Tibial artery (tissue), 4 donors: ENCODE results near the gene DDX24.

Experiments
- DNase-seq, 2 donors: peaks; one replicate each; pipeline ENCODE4 v3.0.0-alpha.2; 2019
- H3K27ac ChIP-seq, 2 donors: fragments of 200-600 bp; sonication (generic) in 1 of 2; 1 replicate in 1 of 2; 2 replicates in 1 of 2; pipeline ENCODE4 v1.5.1; 2018 to 2019; ENCODE audit warnings: mild to moderate bottlenecking in 1 of 2
- H3K27me3 ChIP-seq, 2 donors: fragments of 200-600 bp; sonication (generic) in 1 of 2; one replicate each; pipeline versions ENCODE4 v1.5.1 to v1.6.0; 2016 to 2019
- H3K36me3 ChIP-seq, 3 donors: fragments of 200-600 bp; sonication (generic) in 2 of 3; one replicate each; pipeline ENCODE4 v1.5.1; 2016 to 2019; ENCODE audit warnings: mild to moderate bottlenecking in 2 of 3
- H3K4me1 ChIP-seq, 4 donors: fragments of 200-600 bp; sonication (generic) in 2 of 4; 1 replicate in 3 of 4; 2 replicates in 1 of 4; pipeline ENCODE4 v1.5.1; 2016 to 2019
- H3K4me3 ChIP-seq, 2 donors: fragments of 200-600 bp; sonication (generic) in 1 of 2; 1 replicate in 1 of 2; 2 replicates in 1 of 2; pipeline ENCODE4 v1.5.1; 2018 to 2019; ENCODE audit warnings: mild to moderate bottlenecking in 2 of 2
- H3K9me3 ChIP-seq, 3 donors: fragments of 200-600 bp; sonication (generic) in 1 of 3; one replicate each; pipeline ENCODE4 v1.5.1; 2016 to 2019
- CTCF ChIP-seq, 2 experiments: fragments of 200-600 bp in 1 of 2; fragments of 450-650 bp in 1 of 2; IDR thresholded peaks; one replicate each; pipeline ENCODE4 v1.5.1; 2017 to 2019; ENCODE audit warnings: antibody characterized with exemption in 2 of 2, mild to moderate bottlenecking in 1 of 2, moderate library complexity in 1 of 2
- intact Hi-C: fragments of 100-400 bp; cut with DNase I; formaldehyde crosslinking; loops from one replicate; pipeline ENCODE4 v1.15.0; 2023; ENCODE audit warnings: low total_unique reads

Gene DDX24

GRCh38 chr14:94110552-94111181, 29.7 kb upstream of the DDX24 start, which contains the start of gene IFI27:
Gene IFI27 (plus strand): TSS chr14:94110736.
- no peak for DNase-seq
- TF ChIP-seq CTCF (IDR thresholded peaks at IDR 0.05) = no peak
- peaks cover 0 to 7% (median 0%) of the 10 kb centered on the region in 4 donors for H3K4me1 ChIP-seq
- H3K9me3 ChIP-seq = no peaks in the 10 kb centered on the region
- H3K27me3 ChIP-seq = peaks cover 0 to 6% of the 10 kb centered on the region in 2 donors
- intact Hi-C loops = no loop called here
- H3K27ac ChIP-seq = no peak within 1 kb of the TSS
- H3K4me3 ChIP-seq = peak within 1 kb of the TSS; percentile 9 to 16
- H3K36me3 ChIP-seq = no peaks in the 10 kb centered on the region

- TF ChIP-seq CTCF (IDR thresholded peaks at IDR 0.05) = no peak
- intact Hi-C loops = no loop called here
- Histone ChIP-seq H3K36me3 (no peaks in the 10 kb centered on the region), H3K27ac (no peak overlapping the region), H3K4me3 (no peak overlapping the region), H3K9me3 (no peaks in the 10 kb centered on the region), H3K27me3 (peaks cover 0 to 2% of the 10 kb centered on the region in 2 donors), H3K4me1 (peaks cover 0 to 4% (median 0%) of the 10 kb centered on the region in 4 donors)
- DNase-seq = no peak
Observed at GRCh38 chr14:94109915-94110250, 28.9 kb upstream of the DDX24 start.

- no peak overlapping the region for H3K27ac ChIP-seq
- H3K27me3 ChIP-seq = no peaks in the 10 kb centered on the region
- no peaks in the 10 kb centered on the region for H3K4me1 ChIP-seq
- intact Hi-C loops = no loop called here
- H3K4me3 ChIP-seq = no peak overlapping the region
- no peak for TF ChIP-seq CTCF (IDR thresholded peaks at IDR 0.05)
- DNase-seq = no peak
- H3K36me3 ChIP-seq = no peaks in the 10 kb centered on the region
- H3K9me3 ChIP-seq = no peaks in the 10 kb centered on the region
Observed at GRCh38 chr14:94104731-94105130, 23.7 kb upstream of the DDX24 start.

- no peaks in the 10 kb centered on the region for H3K4me1 ChIP-seq
- no peaks in the 10 kb centered on the region for H3K36me3 ChIP-seq
- TF ChIP-seq CTCF (IDR thresholded peaks at IDR 0.05) = no peak
- intact Hi-C loops = no loop called here
- no peak overlapping the region for H3K4me3 ChIP-seq
- no peak overlapping the region for H3K27ac ChIP-seq
- no peak for DNase-seq
- H3K27me3 ChIP-seq = no peaks in the 10 kb centered on the region
- H3K9me3 ChIP-seq = no peaks in the 10 kb centered on the region
Observed at GRCh38 chr14:94103554-94104150, 22.6 kb upstream of the DDX24 start.

- no peak for TF ChIP-seq CTCF (IDR thresholded peaks at IDR 0.05)
Observed at GRCh38 chr14:94102768-94103482, 21.9 kb upstream of the DDX24 start.

More at GRCh38 chr14:94102768-94103482, 21.9 kb upstream of the DDX24 start:
- H3K4me1 ChIP-seq = no peaks in the 10 kb centered on the region
- no peak overlapping the region for H3K27ac ChIP-seq
- H3K4me3 ChIP-seq = no peak overlapping the region
- DNase-seq = no peak
- no peaks in the 10 kb centered on the region for H3K36me3 ChIP-seq
- intact Hi-C loops = no loop called here
- no peaks in the 10 kb centered on the region for H3K27me3 ChIP-seq
- no peaks in the 10 kb centered on the region for H3K9me3 ChIP-seq
